Measurements from ENCODE around the gene OXT.
"Not testable (repeated sequence)": the region's sequence is repeated elsewhere in the genome, so short reads cannot be mapped to it uniquely, and the experiment has no call there.

Gene OXT

DNA sequence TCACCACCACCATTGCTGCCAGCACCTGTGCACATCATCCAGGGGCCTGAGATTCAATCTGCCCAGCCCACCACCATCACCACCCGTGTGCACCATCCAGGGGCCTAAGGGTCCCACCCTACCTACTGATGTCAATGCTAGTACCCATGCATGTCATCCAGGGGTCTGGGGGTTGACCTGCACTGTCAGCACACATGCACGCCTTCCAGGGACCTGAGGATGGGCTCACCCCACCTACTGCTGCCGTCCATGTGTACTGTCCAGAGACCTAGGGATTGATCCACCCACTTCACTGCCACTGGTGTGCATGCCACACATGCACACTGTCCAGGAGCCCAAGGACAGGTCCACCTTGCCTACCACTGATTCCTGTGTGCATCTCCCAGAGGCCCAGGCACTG, 11.9 kb upstream of the OXT start:
- H3K4me3 ChIP-seq (ENCODE audit: low read depth, low read length), result no peak overlapping the region
- TF ChIP-seq, protein P1, sequence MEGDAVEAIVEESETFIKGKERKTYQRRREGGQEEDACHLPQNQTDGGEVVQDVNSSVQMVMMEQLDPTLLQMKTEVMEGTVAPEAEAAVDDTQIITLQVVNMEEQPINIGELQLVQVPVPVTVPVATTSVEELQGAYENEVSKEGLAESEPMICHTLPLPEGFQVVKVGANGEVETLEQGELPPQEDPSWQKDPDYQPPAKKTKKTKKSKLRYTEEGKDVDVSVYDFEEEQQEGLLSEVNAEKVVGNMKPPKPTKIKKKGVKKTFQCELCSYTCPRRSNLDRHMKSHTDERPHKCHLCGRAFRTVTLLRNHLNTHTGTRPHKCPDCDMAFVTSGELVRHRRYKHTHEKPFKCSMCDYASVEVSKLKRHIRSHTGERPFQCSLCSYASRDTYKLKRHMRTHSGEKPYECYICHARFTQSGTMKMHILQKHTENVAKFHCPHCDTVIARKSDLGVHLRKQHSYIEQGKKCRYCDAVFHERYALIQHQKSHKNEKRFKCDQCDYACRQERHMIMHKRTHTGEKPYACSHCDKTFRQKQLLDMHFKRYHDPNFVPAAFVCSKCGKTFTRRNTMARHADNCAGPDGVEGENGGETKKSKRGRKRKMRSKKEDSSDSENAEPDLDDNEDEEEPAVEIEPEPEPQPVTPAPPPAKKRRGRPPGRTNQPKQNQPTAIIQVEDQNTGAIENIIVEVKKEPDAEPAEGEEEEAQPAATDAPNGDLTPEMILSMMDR (IDR thresholded peaks at IDR 0.05; ENCODE audit: low read depth, low read length), result no peak

DNA sequence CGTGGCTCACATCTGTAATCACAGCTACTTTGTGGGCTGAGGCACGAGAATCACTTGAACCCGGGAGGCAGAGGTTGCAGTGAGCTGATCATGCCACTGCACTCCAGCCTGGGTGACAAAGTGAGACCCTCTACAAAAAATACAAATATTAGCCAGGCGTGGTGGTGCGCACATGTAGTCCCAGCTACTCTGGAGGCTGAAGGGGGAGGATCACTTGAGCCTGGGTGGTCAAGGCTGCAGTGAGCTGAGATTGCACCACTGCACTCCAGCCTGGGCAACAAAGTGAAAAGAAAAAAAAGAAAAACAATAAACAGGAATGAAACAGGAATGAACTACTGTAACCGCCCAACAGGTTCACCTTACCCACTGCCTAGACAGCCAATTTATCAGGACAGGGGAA, 7.3 kb upstream of the OXT start:
- not testable (repeated sequence) for H3K4me3 ChIP-seq (ENCODE audit: low read depth, low read length)

DNA sequence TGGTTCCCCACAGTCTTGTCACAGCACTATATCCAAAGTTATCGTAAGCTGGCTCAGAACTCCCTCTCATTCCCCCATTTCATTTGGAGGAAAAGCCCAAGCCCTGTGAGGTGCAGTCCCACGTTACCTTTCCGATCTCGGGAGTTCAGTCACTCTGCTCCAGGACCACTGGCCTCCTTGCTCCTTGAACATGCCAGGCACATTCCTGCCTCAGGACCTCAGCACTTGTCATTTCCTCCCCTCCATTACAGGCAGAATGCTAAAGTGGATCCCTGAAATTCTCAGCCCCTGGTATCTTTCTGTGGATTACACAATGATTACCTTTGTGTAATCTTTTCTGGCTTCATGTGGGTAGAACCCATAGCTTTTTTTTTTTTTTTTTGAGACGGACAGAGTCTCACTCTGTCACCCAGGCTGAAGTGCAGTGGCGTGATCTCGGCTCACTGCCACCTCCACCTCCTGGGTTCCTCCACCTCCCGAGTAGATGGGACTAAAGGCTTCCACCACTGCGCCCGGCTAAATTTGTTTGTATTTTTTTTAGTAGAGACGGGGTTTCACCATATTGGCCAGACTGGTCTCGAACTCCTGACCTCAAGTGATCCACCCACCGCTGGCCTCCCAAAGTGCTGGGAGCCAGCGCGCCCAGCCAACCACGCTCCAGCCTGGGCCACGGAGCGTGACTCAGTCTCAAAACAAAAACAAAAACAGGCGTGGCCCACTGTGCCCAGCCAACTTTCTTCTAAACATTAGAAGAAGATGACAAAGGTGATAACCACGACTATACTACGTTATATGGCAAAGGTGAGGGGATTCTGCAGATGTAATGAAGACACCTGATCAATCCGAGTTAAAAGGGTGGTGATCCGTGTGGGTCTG, 4.0 kb upstream of the OXT start:
- no peak overlapping the region for H3K4me3 ChIP-seq (ENCODE audit: low read depth, low read length)
- TF ChIP-seq, protein P1 (IDR thresholded peaks at IDR 0.05; ENCODE audit: low read depth, low read length), result no peak

DNA sequence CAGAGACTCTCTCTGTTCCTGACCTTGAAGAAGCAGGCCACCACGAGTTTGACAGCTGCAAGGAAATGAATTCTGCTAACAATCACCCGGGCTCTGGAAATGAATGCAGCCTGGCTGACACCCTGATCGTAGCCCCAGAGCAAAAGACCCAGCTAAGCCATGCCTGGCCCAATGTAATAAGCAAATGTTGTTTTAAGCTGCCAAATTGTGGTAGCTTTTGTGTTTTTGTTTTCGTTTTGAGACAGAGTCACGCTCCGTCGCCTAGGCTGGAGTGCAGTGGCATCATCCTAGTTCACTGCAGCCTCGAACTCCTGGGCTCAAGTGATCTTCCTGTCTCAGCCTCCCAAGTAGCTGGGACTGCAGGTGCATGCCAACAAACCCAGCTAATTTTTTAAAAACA, 3.3 kb upstream of the OXT start:
- TF ChIP-seq, protein P1 (IDR thresholded peaks at IDR 0.05; ENCODE audit: low read depth, low read length), result no peak
- H3K4me3 ChIP-seq (ENCODE audit: low read depth, low read length), result no peak overlapping the region

DNA sequence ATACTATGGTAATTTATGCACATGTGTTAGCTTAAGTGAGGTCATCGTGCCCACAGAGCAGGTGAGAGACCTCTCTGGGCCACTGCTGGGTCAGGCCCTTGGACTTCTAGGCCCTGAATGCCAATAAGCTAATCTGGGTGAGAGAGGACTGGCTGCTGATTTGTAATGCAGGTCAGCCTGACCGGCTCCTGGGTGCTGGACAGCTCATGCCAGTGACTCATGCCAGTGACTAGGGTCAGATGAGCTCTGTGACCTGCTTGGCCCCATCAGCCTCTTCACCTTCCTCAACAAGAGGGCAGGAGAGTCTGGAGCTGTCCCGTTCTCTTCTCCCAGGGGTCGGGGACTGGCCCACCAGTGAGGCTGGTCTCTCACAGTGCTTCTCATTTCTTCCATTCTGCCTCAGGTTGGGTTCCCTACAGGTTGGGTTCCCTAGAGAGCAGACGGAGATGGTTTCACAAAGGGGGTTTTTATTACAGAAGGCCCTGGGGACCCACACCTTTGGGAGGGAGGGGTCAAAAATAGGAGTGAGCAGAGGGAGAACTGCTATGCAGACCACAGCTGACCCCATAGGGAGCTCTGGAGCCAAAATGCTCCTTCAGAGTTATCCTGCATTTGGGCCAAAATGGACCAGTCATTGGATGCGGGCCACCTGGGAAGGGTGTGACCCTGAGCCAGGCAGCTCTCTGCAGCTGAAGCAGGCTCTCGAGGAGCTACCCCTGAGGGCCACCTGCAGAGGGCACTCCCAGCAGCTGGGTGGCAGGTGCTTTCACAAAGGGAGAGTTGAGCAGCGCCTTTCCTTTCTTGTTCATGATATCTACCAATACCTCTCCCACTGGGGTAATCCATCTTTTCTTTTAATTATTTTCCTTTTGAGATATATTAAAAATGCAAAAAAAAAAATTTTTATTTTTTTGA, 2.2 kb upstream of the OXT start:
- TF ChIP-seq, protein P1 (IDR thresholded peaks at IDR 0.05; ENCODE audit: low read depth, low read length), result no peak
- no peak overlapping the region for H3K4me3 ChIP-seq (ENCODE audit: low read depth, low read length)

DNA sequence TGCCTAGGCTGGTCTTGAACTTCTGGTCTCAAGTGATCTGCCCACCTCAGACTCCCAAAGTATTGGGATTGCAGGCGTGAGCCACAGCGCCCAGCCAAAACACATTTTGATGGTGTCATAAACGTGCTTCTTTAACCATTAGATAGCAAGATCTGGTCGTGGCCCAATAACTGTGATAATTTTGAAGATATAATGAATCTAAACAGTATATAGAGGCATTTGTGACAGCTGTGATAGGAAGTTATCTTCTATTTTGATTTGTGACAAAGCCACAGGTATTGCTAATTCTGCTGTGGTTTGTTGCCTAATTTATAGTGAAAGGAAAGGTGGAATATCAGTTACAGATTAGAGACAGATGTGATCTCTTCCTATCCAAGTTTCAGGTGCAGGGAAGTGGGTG, 695 bp upstream of the OXT start:
- TF ChIP-seq, protein P1 (IDR thresholded peaks at IDR 0.05; ENCODE audit: low read depth, low read length), result no peak
- no peak overlapping the region for H3K4me3 ChIP-seq (ENCODE audit: low read depth, low read length)

DNA sequence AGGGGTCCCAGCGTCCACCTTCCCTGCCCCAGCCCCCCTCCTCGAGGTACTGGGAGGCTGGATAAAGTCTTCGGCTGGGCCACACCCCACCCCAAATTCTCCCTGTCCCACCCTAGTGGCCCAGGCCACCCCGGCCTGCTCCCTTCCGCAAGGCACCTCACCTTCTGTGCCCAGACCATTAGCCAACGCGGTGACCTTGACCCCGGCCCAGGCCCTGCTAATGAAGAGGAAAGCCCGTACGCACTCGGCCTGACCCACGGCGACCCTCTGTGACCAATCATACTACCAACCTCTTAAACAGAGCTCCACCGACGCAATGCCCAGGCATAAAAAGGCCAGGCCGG, 182 bp upstream of the OXT start:
- no peak overlapping the region for H3K4me3 ChIP-seq (ENCODE audit: low read depth, low read length)
- TF ChIP-seq, protein P1 (IDR thresholded peaks at IDR 0.05; ENCODE audit: low read depth, low read length), result no peak

All from WI38 (cell line).